MV-4-11 (cell line): ENCODE measurements around the gene B4GALNT3.

ENCODE experiments used
- DNase-seq: peaks from one replicate; lab custom pipeline; 2025; lab: John Stamatoyannopoulos, UW

Gene B4GALNT3

GRCh38 chr12:575129-575502 is 115.4 kb downstream of the B4GALNT3 start:
- no peak for DNase-seq

- peak; percentile 90 for DNase-seq
Measured at GRCh38 chr12:575948-576614, 116.3 kb downstream of the B4GALNT3 start.

- DNase-seq: no peak
Measured at GRCh38 chr12:576615-577110, 116.9 kb downstream of the B4GALNT3 start.

- peak; percentile 35 for DNase-seq
Measured at GRCh38 chr12:577994-578747, 118.4 kb downstream of the B4GALNT3 start.

- DNase-seq: no peak
Measured at GRCh38 chr12:578748-579419, 119.1 kb downstream of the B4GALNT3 start.

GRCh38 chr12:579420-580110 is 119.8 kb downstream of the B4GALNT3 start:
- no peak for DNase-seq

DNA sequence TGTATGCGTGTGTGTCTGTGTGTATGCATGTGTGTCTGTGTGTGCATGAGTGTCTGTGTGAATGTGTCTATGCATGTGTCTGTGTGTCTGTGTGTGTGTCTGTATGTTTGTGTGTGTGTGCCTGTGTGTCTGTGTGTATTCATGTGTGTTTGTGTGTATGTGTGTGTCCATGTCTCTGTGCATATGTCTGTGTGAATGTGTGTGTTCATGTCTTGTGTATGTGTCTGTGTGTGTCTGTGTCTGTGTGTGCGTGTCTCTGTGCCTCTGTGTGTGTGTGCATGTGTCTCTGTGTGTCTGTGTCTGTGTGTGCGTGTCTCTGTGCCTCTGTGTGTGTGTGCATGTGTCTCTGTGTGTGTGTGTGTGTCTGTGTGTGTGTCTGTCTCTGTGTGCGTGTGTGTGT is 121.1 kb downstream of the B4GALNT3 start:
- no peak for DNase-seq

DNA sequence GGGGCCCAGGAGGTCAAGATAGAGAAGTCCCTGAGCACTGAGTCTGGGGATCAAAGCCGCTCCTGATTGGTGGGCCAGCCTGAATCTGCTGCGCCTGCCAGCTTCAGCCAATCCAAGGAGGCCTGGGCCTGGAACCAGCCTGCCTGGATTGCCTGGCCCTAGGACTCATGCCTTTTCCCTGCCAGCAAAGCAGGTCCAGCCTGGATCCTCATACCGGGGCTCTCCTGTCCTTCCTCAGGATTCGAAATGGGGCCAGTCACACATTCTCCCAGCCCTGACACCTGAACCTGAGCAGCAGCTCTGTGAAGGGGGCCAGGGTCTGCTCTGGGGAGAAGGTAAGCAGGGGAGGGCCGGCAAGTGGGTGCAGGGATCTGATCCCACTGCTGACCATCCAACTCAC is 121.6 kb downstream of the B4GALNT3 start:
- no peak for DNase-seq

DNA sequence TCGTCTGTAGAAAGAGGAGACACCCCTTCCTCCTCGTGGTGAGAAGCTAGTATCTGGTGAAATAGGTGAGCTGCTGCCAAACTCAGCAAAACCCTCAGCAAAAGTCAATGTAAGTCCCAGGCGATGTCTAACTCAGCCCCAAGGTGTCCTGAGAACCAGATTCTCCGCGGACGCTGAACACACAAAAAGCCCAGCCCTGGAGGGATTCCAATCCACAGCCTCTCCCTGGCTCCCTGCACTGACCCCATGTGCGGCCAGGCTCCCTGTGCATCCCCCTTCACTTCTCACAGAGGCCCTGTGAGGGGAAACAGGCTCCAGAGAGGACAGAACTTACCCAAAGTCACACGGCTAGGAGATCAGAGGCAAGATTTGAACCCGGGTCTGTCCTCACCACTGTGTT is 122.0 kb downstream of the B4GALNT3 start:
- no peak for DNase-seq

- DNase-seq: no peak
Measured at GRCh38 chr12:583251-583869, 123.6 kb downstream of the B4GALNT3 start.

DNA sequence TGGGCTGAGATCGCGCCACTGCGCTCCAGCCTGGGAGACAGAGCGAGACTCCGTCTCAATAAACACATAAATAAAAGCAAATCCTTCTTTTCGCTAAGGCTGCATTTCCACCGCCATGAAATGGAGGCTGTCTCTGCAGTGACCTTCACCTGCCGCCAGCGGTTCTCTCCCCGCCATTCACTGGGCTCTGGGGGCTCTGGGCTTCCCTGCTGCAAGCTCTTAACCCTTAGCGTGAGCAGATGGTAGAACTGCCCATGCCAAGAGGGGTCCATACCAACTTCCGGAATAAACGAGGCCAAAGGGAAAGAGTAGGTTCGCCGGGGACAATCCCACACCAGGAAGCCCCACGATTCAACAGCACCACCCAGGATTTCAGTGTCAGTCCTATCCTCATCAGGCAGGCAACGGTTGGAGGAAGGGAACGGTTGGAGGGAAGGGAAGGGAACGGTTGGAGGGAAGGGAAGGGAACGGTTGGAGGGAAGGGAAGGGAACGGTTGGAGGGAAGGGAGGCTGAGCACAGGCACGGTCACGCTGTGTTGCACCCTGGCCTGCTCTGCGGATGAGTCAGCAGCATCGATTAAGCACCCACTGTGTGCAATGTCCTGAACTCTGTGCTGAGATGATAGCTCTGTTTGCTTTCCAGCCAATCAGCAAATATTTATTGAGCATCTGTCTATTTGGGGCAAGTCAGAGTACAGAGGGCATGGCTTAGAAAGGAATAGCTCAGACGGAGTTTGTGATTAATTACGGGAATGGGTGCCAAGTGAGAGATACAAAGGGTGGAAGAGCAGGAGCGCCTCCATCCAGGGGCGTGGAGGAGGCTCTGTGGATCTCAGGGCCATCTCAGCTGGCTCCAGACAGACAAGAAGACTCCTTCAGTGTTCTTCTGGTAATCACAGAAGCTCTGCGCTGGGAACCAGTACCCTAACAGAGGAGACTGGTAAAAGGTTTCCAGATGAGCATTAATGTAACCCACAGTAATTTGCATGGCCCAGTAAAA is 125.6 kb downstream of the B4GALNT3 start:
- no peak for DNase-seq

GRCh38 chr12:586318-587071 is 126.8 kb downstream of the B4GALNT3 start:
- no peak for DNase-seq

DNA sequence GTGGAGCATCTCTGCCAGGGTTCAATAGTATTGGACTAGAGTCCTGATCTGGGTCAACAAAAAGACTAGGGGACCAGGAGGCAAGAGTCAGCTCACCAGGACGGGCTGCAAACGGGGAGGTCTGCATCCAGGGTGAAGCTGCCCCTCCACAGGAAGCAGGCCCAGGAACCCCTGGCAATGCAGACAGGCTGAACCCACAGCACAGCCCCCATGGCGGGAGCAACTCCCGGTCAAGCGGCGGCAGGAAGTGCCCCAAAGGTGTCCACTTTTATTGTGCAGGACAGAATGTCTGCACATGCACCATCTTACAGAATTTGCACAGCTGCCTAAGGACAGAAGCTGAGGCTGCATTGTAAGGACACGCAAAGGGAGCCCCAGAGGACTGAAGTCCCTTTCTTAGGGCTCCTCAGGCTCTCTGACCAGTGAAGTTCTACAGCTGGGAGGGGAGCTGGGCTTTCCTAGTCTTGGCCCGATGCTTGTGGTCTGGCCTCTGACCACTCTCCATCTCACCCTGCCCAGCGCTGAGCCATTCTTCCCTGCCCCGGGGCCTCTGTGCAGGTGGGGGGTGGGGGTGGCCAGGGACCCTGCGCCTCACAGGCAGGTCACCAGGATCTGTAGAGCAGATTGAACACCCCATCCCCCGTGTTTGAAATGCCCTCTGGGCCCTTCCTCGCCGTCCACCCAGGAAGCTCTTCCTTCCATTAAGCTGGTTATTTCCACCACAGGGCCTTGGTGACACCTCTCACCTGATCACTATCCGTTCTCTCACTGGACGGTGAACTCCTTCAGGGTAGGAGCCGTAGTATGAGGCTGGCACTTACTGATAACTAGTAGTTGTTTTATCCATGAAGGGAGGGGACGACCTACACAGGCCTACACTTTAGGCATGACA is 127.6 kb downstream of the B4GALNT3 start:
- DNase-seq: no peak

- DNase-seq: no peak
Measured at GRCh38 chr12:588024-588322, 128.2 kb downstream of the B4GALNT3 start.

DNA sequence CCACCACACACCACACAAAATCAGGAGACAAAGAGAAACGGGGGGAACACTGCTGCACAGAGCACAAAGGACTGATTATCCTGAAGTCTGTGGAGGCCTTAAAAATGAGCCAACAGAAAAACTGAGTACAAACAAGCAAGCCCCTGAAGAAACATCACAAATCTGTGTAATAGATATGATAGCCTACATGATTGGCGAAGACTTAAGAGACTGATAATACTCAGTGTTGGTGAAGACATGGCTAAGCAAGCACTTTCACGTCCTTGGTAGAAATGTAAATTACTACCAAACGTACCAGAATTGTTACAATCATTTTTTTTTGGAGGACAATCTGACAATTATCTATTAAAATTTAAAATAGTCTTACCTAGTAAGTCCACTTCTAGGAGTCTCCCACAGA is 128.9 kb downstream of the B4GALNT3 start:
- DNase-seq: no peak

DNA sequence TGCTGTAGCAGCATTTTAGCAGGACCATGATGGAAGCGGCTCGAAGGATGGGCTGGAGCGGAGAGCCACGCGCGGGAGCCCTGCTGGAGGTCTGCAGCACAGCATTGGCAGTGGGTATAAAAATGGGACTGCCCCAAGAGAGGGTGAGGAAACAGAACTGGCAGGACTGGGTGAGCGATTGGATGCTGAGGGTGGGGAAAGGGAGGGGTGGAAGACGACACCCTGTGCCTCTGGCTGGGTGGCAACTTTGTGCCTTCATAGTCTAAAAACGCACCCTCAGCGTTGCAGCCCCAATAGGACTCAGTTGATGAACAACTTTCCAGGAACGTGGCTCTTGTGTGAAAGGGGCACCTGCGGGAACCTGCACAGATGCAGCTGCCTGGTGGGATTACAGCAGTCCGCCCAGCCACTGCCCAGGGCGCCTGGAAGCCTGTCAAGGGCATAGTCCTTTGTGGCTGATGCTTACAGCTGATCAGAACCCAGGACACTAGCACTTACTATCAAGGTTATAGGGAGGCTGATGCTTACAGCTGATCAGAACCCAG is 130.5 kb downstream of the B4GALNT3 start:
- DNase-seq: no peak

DNA sequence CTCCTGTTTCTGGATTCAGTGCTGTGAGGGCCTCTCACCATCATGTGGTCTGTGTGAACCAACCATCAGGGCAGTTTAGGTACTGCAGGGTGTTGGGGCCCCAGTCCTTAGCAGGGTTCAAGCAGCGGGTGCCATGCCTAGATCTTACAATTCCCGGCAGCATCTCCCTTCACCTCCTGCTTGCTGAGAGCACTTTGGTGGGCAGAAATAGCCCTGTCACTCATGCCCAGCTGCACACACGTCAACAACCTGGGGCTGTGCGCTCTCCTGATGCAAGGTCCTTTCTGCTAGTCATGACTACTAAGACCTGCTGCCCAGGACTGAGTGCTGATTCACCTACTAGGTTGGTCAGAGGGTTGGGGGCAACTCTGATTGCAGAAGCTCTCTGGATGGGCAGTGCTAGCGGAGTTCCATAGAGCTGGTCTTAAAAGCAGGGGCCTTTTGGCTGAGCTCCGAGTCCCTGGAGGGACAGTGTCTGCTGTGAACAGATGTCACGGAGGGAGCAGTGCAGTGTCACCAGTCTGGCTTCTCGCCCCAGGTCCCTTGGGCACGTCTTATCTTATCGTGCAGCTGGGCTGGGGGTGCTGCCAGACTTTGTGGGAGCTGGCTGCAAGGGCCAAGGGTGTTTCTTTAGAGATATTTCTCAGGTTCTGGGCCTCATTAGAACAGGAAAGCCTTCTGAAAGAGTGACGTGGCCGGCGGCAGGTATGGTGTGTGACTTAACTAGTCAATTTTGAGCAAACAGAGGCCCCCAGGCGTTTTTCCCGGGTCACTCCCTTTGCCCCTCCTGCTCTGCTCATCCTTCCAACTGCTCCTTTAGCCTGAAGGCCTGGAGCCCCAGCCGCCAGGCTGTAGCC is 131.7 kb downstream of the B4GALNT3 start:
- DNase-seq: no peak

DNA sequence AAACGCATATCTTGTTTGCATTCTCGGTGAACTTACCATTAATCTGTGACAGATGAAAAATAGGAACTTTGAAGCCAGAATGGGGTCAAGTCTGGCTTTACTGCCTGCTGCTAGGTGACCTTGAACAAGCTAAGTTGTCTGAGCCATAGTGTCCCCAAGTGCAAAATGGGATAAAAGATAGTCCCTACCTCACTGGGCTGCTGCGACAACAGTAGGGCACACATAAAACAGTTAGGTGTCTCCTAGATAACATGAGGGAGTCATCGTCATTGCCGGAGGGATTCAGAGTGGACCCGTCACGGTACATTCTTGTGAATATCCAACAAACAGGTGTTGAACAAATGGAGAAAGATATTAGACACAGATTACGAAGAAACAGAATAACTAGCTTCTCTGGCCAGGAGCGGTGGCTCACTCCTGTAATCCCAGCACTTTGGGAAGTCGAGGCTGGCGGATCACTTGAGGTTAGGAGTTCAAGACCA is 132.3 kb downstream of the B4GALNT3 start:
- no peak for DNase-seq
